ENCODE data around the gene ATRNL1. TPM values are rescaled to one million over a fixed set of nuclear protein-coding genes. Genes with fewer than 3 reads are reported as not detected.

ATRNL1 gene
- total and polyA plus RNA-seq, 2 of the 8 experiments (the other 6 are each of a cell fraction or from before 2014, with no cell fraction given), result 5.1 to 17.6 TPM

GRCh38 chr10:115972426-115972825 lies 879.3 kb downstream of the ATRNL1 start:
- Histone ChIP-seq H4K5ac (ENCODE audit: insufficient read length, low read depth, low read length) (no peak overlapping the region), H3K4me2 (ENCODE audit: insufficient read depth in 1 of 2, low read depth in 2 of 2, low read length in 2 of 2) (no peak overlapping the region), H3K14ac (ENCODE audit: insufficient read length) (no peak overlapping the region), H3K23me2 (ENCODE audit: low read depth, low read length) (no peaks in the 10 kb centered on the region), H2BK15ac (ENCODE audit: low read length) (no peak overlapping the region), H3K56ac (replicated peaks; ENCODE audit: insufficient read length, low read depth, low read length) (no peak overlapping the region), H4K8ac (ENCODE audit: extremely low read depth, insufficient read depth, low read length) (peak overlapping the region; percentile 29; the same call in 1 of the 2 replicates), H3K18ac (ENCODE audit: extremely low read depth, low read length) (no peak overlapping the region), H2AFZ (ENCODE audit: low read length) (no peak overlapping the region), H3K36me3 (ENCODE audit: control insufficient read depth in 2 of 4, insufficient read depth in 4 of 4, low read length in 3 of 4) (no peaks in the 10 kb centered on the region), H4K91ac (replicated peaks; ENCODE audit: insufficient read length, low read length) (no peak overlapping the region), H3K27me3 (replicated peaks in 1 of 4; ENCODE audit: control insufficient read depth in 3 of 4, extremely low read depth in 1 of 4, insufficient read depth in 3 of 4, low read length in 3 of 4) (no peaks in the 10 kb centered on the region), H2BK5ac (ENCODE audit: low read depth, low read length) (no peak overlapping the region), H3K9me3 (ENCODE audit: insufficient read depth in 2 of 2, low read depth in 1 of 2, low read length in 1 of 2) (peaks cover 4 to 8% of the 10 kb centered on the region in 2 experiments; a peak in 3 of 4 replicates), H2BK20ac (ENCODE audit: low read length) (no peak overlapping the region), H2AK5ac (ENCODE audit: low read depth, low read length) (no peak overlapping the region), H3K4me1 (replicated peaks in 1 of 4; ENCODE audit: control insufficient read depth in 3 of 4, insufficient read depth in 4 of 4, low read length in 3 of 4) (peaks cover 0 to 6% (median 5%) of the 10 kb centered on the region in 4 experiments; a peak in 5 of 7 replicates), H3K27ac (ENCODE audit: low read depth, low read length) (no peak overlapping the region), H3K79me1 (ENCODE audit: low read depth, low read length) (no peaks in the 10 kb centered on the region), H3K4ac (replicated peaks; ENCODE audit: insufficient read length, low read depth, low read length) (no peak overlapping the region), H2BK120ac (replicated peaks; ENCODE audit: low read depth, low read length) (no peak overlapping the region), H3K4me3 (ENCODE audit: extremely low read depth in 1 of 4, insufficient read depth in 2 of 4, low read depth in 3 of 4, low read length in 4 of 4) (no peak overlapping the region), H3K9ac (replicated peaks in 1 of 4; ENCODE audit: extremely low read depth in 1 of 4, low read depth in 3 of 4, low read length in 3 of 4) (no peak overlapping the region), H3K79me2 (ENCODE audit: control insufficient read depth in 1 of 2, insufficient read depth in 2 of 2, low read length in 2 of 2) (no peaks in the 10 kb centered on the region), H3K23ac (ENCODE audit: insufficient read length) (no peak overlapping the region), H2BK12ac (ENCODE audit: low read depth, low read length) (no peak overlapping the region), H4K20me1 (replicated peaks in 1 of 2; ENCODE audit: control insufficient read depth in 1 of 2, insufficient read depth in 2 of 2, low read length in 2 of 2) (no peaks in the 10 kb centered on the region)
- TF ChIP-seq SAP30 (IDR thresholded peaks at IDR 0.05; ENCODE audit: insufficient read depth, insufficient replicate concordance, low read length) (no peak), EP300 (IDR thresholded peaks at IDR 0.05; ENCODE audit: borderline replicate concordance in 1 of 2, low read depth in 2 of 2, low read length in 2 of 2) (no peak), POU5F1 (IDR thresholded peaks at IDR 0.05; ENCODE audit: low read depth, low read length) (no peak), JUN (IDR thresholded peaks at IDR 0.05; ENCODE audit: low read depth, low read length) (no peak), ZNF274 (IDR thresholded peaks at IDR 0.05; ENCODE audit: borderline replicate concordance, extremely low read depth, low read length) (no peak), TEAD4 (IDR thresholded peaks at IDR 0.05; ENCODE audit: low read depth, low read length) (no peak), SP2 (IDR thresholded peaks at IDR 0.05; ENCODE audit: low read length) (no peak)
- TF ChIP-seq, protein P1, sequence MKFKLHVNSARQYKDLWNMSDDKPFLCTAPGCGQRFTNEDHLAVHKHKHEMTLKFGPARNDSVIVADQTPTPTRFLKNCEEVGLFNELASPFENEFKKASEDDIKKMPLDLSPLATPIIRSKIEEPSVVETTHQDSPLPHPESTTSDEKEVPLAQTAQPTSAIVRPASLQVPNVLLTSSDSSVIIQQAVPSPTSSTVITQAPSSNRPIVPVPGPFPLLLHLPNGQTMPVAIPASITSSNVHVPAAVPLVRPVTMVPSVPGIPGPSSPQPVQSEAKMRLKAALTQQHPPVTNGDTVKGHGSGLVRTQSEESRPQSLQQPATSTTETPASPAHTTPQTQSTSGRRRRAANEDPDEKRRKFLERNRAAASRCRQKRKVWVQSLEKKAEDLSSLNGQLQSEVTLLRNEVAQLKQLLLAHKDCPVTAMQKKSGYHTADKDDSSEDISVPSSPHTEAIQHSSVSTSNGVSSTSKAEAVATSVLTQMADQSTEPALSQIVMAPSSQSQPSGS (IDR thresholded peaks at IDR 0.05; ENCODE audit: low read length), result no peak
- TF ChIP-seq, protein P2, sequence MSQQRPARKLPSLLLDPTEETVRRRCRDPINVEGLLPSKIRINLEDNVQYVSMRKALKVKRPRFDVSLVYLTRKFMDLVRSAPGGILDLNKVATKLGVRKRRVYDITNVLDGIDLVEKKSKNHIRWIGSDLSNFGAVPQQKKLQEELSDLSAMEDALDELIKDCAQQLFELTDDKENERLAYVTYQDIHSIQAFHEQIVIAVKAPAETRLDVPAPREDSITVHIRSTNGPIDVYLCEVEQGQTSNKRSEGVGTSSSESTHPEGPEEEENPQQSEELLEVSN (IDR thresholded peaks at IDR 0.05), result no peak
- no peak for FAIRE-seq
- DNase-seq (ENCODE audit: low read depth in 1 of 2, low spot score in 2 of 2), result no peak
- ChIA-PET CTCF (ENCODE audit: partially characterized antibody) (interaction anchor here (1.6 kb wide), 1 partner anchor 26 kb away, joined by 3 read pairs; no protein-coding TSS in a partner anchor), POLR2A (ENCODE audit: partially characterized antibody) (no interaction called here)
- WGBS, 2 experiments (ENCODE audit: extremely low coverage in 1 of 2, insufficient coverage in 1 of 2, insufficient read length in 1 of 2, insufficient replicate concordance in 2 of 2, low coverage in 1 of 2, low lambda C conversion rate in 2 of 2, missing lambda C conversion rate in 1 of 2), result 92% methylated on average over 11 of the region's 11 CpGs; no CpG with 5 or more reads in 1 of the 2 experiments

All from H1 (cell line).